ENCODE measurements around the gene C9orf78. TPM values are rescaled to one million over a fixed set of nuclear protein-coding genes. Genes with fewer than 3 reads are reported as not detected.
A peak's percentile ranks its signal among the peaks of the same experiment; 100 is the strongest.

C9orf78 gene
- total RNA-seq, 1 experiment from 2014 or later: 42.4 TPM

GRCh38 chr9:129871046-129871445 lies 36.0 kb upstream of the C9orf78 start:
- H4K20me1 ChIP-seq (ENCODE audit: low read length): no peaks in the 10 kb centered on the region
- no peak overlapping the region for H3K4me2 ChIP-seq (ENCODE audit: low read length)
- peaks cover 7% of the 10 kb centered on the region; the same call in 1 of the 2 replicates for H3K4me1 ChIP-seq (ENCODE audit: insufficient read depth, low read length)
- H3K9ac ChIP-seq (ENCODE audit: low read length): no peak overlapping the region
- no peaks in the 10 kb centered on the region for H3K9me3 ChIP-seq (ENCODE audit: low read length)
- no peaks in the 10 kb centered on the region for H3K79me2 ChIP-seq (ENCODE audit: low read length)
- BruUV-seq (replicated peaks): no TSS peak
- no peaks in the 10 kb centered on the region for H3F3A ChIP-seq (ENCODE audit: low read length, unreplicated experiment)
- TF ChIP-seq CTCF (conservative IDR thresholded peaks at IDR 0.05; ENCODE audit: low read depth, low read length): no peak
- no peak for TF ChIP-seq EZH2 (IDR thresholded peaks at IDR 0.05; ENCODE audit: low read length, unreplicated experiment)
- no peak for TF ChIP-seq EZH2phosphoT487 (IDR thresholded peaks at IDR 0.05; ENCODE audit: borderline replicate concordance, low read length)
- H2AFZ ChIP-seq (ENCODE audit: low read length): no peak overlapping the region
- no peaks in the 10 kb centered on the region for H3K9me2 ChIP-seq (replicated peaks; ENCODE audit: low read length)
- H3K27me3 ChIP-seq (ENCODE audit: low read length): no peaks in the 10 kb centered on the region
- ChIA-PET POLR2A (ENCODE audit: unreplicated experiment) (no interaction called here), CTCF (no interaction called here)
- no peaks in the 10 kb centered on the region for H3K36me3 ChIP-seq (ENCODE audit: low read depth, low read length)
- intact Hi-C loops (cut with micrococcal nuclease): no loop called here
- ATAC-seq: no peak
- no peak overlapping the region for H3K27ac ChIP-seq (ENCODE audit: low read length)
- no peak for DNase-seq
- H3K4me3 ChIP-seq (ENCODE audit: low read length): no peak overlapping the region

GRCh38 chr9:129869585-129870501 lies 34.8 kb upstream of the C9orf78 start:
- H3K9ac ChIP-seq (ENCODE audit: low read length): no peak overlapping the region
- no peak overlapping the region for H3K4me3 ChIP-seq (ENCODE audit: low read length)
- ChIA-PET POLR2A (ENCODE audit: unreplicated experiment) (no interaction called here), CTCF (no interaction called here)
- no peaks in the 10 kb centered on the region for H3K9me3 ChIP-seq (ENCODE audit: low read length)
- no peaks in the 10 kb centered on the region for H3K27me3 ChIP-seq (ENCODE audit: low read length)
- ATAC-seq (no peak), DNase-seq (no peak)
- H3K4me2 ChIP-seq (ENCODE audit: low read length): no peak overlapping the region
- H3K79me2 ChIP-seq (ENCODE audit: low read length): no peaks in the 10 kb centered on the region
- no peak overlapping the region for H3K27ac ChIP-seq (ENCODE audit: low read length)
- H3K4me1 ChIP-seq (ENCODE audit: insufficient read depth, low read length): peaks cover 7% of the 10 kb centered on the region; the same call in 1 of the 2 replicates
- no peak overlapping the region for H2AFZ ChIP-seq (ENCODE audit: low read length)
- H3F3A ChIP-seq (ENCODE audit: low read length, unreplicated experiment): no peaks in the 10 kb centered on the region
- no TSS peak for BruUV-seq (replicated peaks)
- H3K36me3 ChIP-seq (ENCODE audit: low read depth, low read length): no peaks in the 10 kb centered on the region
- TF ChIP-seq EZH2 (IDR thresholded peaks at IDR 0.05; ENCODE audit: low read length, unreplicated experiment): no peak
- no peak for TF ChIP-seq EZH2phosphoT487 (IDR thresholded peaks at IDR 0.05; ENCODE audit: borderline replicate concordance, low read length)
- TF ChIP-seq CTCF (conservative IDR thresholded peaks at IDR 0.05; ENCODE audit: low read depth, low read length): no peak
- intact Hi-C loops (cut with micrococcal nuclease): no loop called here
- H4K20me1 ChIP-seq (ENCODE audit: low read length): no peaks in the 10 kb centered on the region
- no peaks in the 10 kb centered on the region for H3K9me2 ChIP-seq (replicated peaks; ENCODE audit: low read length)

GRCh38 chr9:129868872-129869486 lies 33.9 kb upstream of the C9orf78 start:
- no peaks in the 10 kb centered on the region for H3F3A ChIP-seq (ENCODE audit: low read length, unreplicated experiment)
- no TSS peak for BruUV-seq (replicated peaks)
- H2AFZ ChIP-seq (ENCODE audit: low read length): no peak overlapping the region
- ATAC-seq (peak; percentile 71), DNase-seq (peak; percentile 51)
- H3K9ac ChIP-seq (ENCODE audit: low read length): no peak overlapping the region
- no peaks in the 10 kb centered on the region for H3K9me2 ChIP-seq (replicated peaks; ENCODE audit: low read length)
- H4K20me1 ChIP-seq (ENCODE audit: low read length): no peaks in the 10 kb centered on the region
- no peak overlapping the region for H3K27ac ChIP-seq (ENCODE audit: low read length)
- H3K4me2 ChIP-seq (ENCODE audit: low read length): no peak overlapping the region
- H3K27me3 ChIP-seq (ENCODE audit: low read length): no peaks in the 10 kb centered on the region
- H3K36me3 ChIP-seq (ENCODE audit: low read depth, low read length): no peaks in the 10 kb centered on the region
- H3K4me3 ChIP-seq (ENCODE audit: low read length): no peak overlapping the region
- POLR2A ChIA-PET (ENCODE audit: unreplicated experiment): no interaction called here
- intact Hi-C loops (cut with micrococcal nuclease): no loop called here
- no peak for TF ChIP-seq EZH2 (IDR thresholded peaks at IDR 0.05; ENCODE audit: low read length, unreplicated experiment)
- TF ChIP-seq CTCF (conservative IDR thresholded peaks at IDR 0.05; ENCODE audit: low read depth, low read length): no peak
- no peak for TF ChIP-seq EZH2phosphoT487 (IDR thresholded peaks at IDR 0.05; ENCODE audit: borderline replicate concordance, low read length)
- peaks cover 7% of the 10 kb centered on the region; the same call in 1 of the 2 replicates for H3K4me1 ChIP-seq (ENCODE audit: insufficient read depth, low read length)
- no peaks in the 10 kb centered on the region for H3K9me3 ChIP-seq (ENCODE audit: low read length)
- CTCF ChIA-PET: no interaction called here
- no peaks in the 10 kb centered on the region for H3K79me2 ChIP-seq (ENCODE audit: low read length)

Measured in PC-3 (cell line).